Activated CD4-positive, alpha-beta T cell treated with anti-CD3 and anti-CD28 coated beads for 36 hours (primary cell): ENCODE data around the gene GOLGA1. TPM values are rescaled to one million over a fixed set of nuclear protein-coding genes. Genes with fewer than 3 reads are reported as not detected.
A peak's percentile ranks its signal among the peaks of the same experiment; 100 is the strongest.
"Not testable (repeated sequence)": the region's sequence is repeated elsewhere in the genome, so short reads cannot be mapped to it uniquely, and the experiment has no call there.

ENCODE experiments used
- ATAC-seq: fragments of 200-7000 bp; cut with Tn5 transposase; one replicate; pipeline ENCODE4 v1.10.0; 2021; ENCODE audit warnings: mild to moderate bottlenecking, moderate library complexity
- CTCF ChIA-PET: fragments of 350-600 bp; sonication (Branson Sonifier 250); formaldehyde crosslinking; loops from one replicate; lab custom pipeline; 2021; ENCODE audit warnings: antibody characterized with exemption; lab: Charles Lee
- POLR2A ChIA-PET: fragments of 350-600 bp; sonication (Branson Sonifier 250); formaldehyde crosslinking; loops from one replicate; lab custom pipeline; 2021; ENCODE audit warnings: antibody characterized with exemption, inconsistent platforms; lab: Charles Lee
- DNase-seq: peaks from one replicate; pipeline ENCODE4 v3.0.0-alpha.2; 2020
- H3K27ac Mint-ChIP-seq: one replicate; pipeline ENCODE4 v1.8.0; 2021; ENCODE audit warnings: mixed read lengths
- H3K27me3 Mint-ChIP-seq: one replicate; pipeline ENCODE4 v1.8.0; 2021; ENCODE audit warnings: mixed read lengths
- H3K36me3 Mint-ChIP-seq: one replicate; pipeline ENCODE4 v1.8.0; 2021; ENCODE audit warnings: low read depth, mixed read lengths
- H3K4me1 Mint-ChIP-seq: one replicate; pipeline ENCODE4 v1.8.0; 2021; ENCODE audit warnings: mixed read lengths
- H3K4me3 Mint-ChIP-seq: one replicate; pipeline ENCODE4 v1.8.0; 2021; ENCODE audit warnings: mild to moderate bottlenecking, moderate library complexity, mixed read lengths
- H3K9me3 Mint-ChIP-seq: one replicate; pipeline ENCODE4 v1.8.0; 2021; ENCODE audit warnings: low read depth, mixed read lengths
- intact Hi-C, 2 experiments: fragments of 100-400 bp; cut with DNase I in 1 of 2; cut with micrococcal nuclease in 1 of 2; formaldehyde crosslinking; loops; one replicate each; pipeline versions ENCODE4 v1.14.2 to v1.15.1; 2022 to 2024; cut with DNase I, micrococcal nuclease
- total RNA-seq, 2 experiments: library from RNA; stranded (reverse); gene quantifications; one replicate each; pipeline ENCODE4 v1.2.3, GENCODE V29; 2021

The GOLGA1 gene
- total RNA-seq, 2 experiments from 2014 or later: 17.4 to 18.3 TPM

DNA sequence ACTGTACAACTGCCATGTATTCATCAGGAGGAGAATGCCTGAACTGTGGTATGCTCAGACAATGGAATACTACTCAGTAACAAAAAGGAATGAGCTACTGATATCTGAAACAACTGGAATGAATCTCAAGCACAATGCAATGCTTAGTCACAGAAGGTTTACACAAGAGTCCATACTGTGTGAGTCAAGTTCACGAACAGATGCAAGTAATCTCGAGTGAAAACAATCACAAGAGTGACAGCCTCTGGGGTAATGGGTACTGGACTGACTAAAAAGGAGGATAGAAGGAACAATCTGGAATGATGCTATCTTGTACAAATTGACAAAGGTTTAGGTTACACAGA lies 19.5 kb upstream of the GOLGA1 start:
- ChIA-PET POLR2A (no interaction called here), CTCF (no interaction called here)
- no peak for ATAC-seq
- intact Hi-C loops: no loop called here
- H3K36me3 Mint-ChIP-seq: no peaks in the 10 kb centered on the region
- H3K27me3 Mint-ChIP-seq: no peaks in the 10 kb centered on the region
- no peaks in the 10 kb centered on the region for H3K9me3 Mint-ChIP-seq
- no peak for DNase-seq
- peaks cover 17% of the 10 kb centered on the region for H3K4me1 Mint-ChIP-seq
- H3K27ac Mint-ChIP-seq: no peak overlapping the region
- H3K4me3 Mint-ChIP-seq: no peak overlapping the region

DNA sequence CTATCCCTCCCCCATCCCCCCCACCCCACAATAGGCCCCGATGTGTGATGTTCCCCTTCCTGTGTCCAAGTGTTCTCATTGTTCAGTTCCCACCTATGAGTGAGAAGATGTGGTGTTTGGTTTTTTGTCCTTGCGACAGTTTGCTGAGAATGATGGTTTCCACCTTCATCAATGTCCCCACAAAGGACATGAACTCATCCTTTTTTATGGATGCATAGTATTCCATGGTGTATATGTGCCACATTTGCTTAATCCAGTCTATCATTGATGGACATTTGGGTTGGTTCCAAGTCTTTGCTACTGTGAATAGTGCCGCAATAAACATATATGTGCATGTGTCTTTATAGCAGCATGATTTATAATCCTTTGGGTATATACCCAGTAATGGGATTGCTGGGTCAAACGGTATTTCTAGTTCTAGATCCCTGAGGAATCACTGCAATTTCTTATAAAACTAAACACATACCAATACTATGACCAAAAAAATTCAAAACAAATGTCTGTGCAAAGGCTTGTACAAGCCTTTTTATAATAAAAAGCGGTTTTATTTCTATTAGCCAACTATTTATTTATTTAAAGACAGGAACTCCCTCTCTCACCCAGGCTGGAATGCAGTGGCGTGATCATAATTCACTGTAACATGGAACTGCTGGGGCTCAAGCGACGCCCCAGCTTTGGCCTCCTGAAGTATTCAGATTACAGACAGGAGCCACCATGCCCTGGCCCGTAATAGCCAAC lies 19.0 kb upstream of the GOLGA1 start:
- H3K27ac Mint-ChIP-seq, H3K36me3 Mint-ChIP-seq, CTCF ChIA-PET, DNase-seq, H3K27me3 Mint-ChIP-seq, intact Hi-C loops, POLR2A ChIA-PET, H3K4me3 Mint-ChIP-seq, H3K9me3 Mint-ChIP-seq, ATAC-seq: not testable (repeated sequence)
- H3K4me1 Mint-ChIP-seq: peaks cover 12% of the 10 kb centered on the region

DNA sequence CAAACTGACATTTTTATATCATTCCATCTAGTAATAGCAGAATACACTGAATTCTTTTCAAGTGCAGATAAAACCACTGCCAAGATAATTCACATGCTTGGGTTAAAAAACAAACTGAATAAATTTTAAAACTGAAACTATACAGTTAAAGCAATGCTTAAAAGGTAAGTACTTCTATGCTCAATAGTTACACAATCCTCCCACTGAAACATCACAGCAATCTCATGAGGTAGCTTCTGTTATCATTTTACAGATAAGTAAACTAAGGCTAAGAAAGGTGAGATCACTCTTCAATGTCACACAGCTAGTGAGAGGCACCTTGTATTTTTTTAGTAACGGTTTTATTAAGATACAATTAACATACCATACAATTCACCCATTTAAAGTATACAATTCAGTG lies 13.4 kb upstream of the GOLGA1 start:
- Mint-ChIP-seq H3K36me3 (peaks cover 2% of the 10 kb centered on the region), H3K4me1 (no peaks in the 10 kb centered on the region), H3K27me3 (no peaks in the 10 kb centered on the region), H3K27ac (no peak overlapping the region), H3K4me3 (no peak overlapping the region), H3K9me3 (no peaks in the 10 kb centered on the region)
- ATAC-seq (no peak), DNase-seq (no peak)
- intact Hi-C loops: no loop called here
- ChIA-PET CTCF (no interaction called here), POLR2A (no interaction called here)

DNA sequence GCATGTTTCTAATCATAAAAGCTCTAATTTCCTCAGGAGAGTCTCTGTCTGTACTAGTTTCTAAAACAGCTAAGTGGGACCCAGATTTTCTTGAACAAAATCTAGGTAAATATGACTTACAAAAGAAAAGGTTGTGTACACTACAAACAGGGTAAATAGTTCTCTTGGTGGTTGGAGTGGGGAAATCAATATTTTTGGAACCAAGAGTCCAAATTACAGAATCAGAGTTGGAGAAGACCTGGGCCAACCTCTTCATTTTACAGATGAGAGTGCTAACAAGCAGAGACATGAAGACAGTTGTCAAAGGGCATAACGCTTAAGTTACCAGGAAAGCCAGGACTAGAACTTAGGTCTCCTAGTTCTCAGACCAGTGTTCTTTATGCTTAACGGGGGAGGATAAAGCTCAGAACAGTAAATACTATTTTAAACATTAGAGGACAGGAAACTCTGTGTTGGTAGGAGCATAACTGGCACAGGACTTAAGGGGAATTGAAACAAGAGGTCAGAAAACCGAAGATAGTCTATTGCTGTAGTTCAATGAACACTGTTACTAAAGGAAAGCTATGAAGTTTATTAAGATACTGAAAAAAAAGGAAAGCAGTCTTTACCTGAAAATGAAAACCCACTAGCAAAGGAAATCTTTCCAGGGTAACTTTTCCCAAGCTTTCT lies 9.3 kb upstream of the GOLGA1 start:
- intact Hi-C loops: no loop called here
- no peak for ATAC-seq
- CTCF ChIA-PET: interaction anchor here (0.6 kb wide), 1 partner anchor 1089 kb away, joined by 4 read pairs; no protein-coding TSS in a partner anchor
- H3K36me3 Mint-ChIP-seq: peaks cover 2% of the 10 kb centered on the region
- H3K4me3 Mint-ChIP-seq: no peak overlapping the region
- no peaks in the 10 kb centered on the region for H3K9me3 Mint-ChIP-seq
- no peaks in the 10 kb centered on the region for H3K27me3 Mint-ChIP-seq
- H3K27ac Mint-ChIP-seq: no peak overlapping the region
- POLR2A ChIA-PET: no interaction called here
- no peak for DNase-seq
- H3K4me1 Mint-ChIP-seq: no peaks in the 10 kb centered on the region

DNA sequence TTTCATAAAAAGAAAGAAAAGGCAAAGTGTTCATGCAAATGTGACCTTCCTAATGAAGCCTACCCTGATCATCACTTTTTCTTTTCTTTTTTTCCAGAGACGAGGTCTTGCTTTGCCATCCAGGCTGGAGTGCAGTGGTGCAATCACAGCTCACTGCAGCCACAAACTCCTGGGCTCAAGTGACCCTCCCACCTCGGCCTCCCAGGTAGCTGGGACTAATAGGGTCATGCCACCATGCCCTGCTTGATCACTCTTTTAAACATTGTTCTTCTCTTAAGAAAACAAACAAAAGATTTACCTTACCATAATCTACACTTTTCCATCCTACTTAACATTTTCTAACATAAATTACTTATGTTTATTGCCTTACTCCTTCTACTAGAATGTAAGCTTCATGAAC lies 8.5 kb upstream of the GOLGA1 start:
- intact Hi-C loops: no loop called here
- ChIA-PET CTCF (no interaction called here), POLR2A (no interaction called here)
- Mint-ChIP-seq H3K4me3 (no peak overlapping the region), H3K4me1 (no peaks in the 10 kb centered on the region), H3K36me3 (peaks cover 2% of the 10 kb centered on the region), H3K27ac (no peak overlapping the region), H3K9me3 (no peaks in the 10 kb centered on the region), H3K27me3 (no peaks in the 10 kb centered on the region)
- DNase-seq: no peak
- ATAC-seq: no peak

DNA sequence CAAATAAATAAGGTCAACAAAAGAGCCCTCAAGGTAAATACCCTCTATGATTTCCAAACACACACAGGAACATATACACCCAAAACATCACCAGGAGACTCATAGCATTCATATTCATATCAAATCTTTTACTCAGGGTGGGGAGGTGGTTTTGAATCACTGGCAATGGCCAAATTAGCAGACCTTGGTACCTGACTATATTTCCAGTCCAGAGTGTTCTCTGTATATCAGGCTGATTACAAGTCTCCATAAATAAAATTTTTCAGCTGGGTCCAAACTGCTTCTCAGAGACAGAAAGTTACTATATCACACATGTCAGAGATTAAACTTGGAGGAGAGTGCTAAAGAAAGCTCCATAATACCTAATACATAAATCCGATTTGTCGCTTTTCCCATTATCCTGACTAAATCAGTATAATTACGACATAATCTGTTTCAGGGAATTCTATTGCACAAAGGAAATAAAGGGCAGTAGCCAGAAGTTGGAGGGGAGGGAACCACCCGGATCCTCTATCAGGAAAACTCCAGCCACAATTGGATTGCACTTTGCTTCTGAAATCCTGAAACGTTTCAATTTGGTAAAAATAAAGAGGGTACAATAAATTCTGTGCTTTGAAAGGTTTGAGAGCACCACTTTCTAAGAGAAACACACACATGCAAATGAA lies 7.0 kb upstream of the GOLGA1 start:
- ChIA-PET CTCF (interaction anchor here (1.5 kb wide), 1 partner anchor 13 kb away, joined by 3 read pairs; no protein-coding TSS in a partner anchor), POLR2A (interaction anchor here (0.6 kb wide), 1 partner anchor 243 kb away, joined by 3 read pairs; no protein-coding TSS in a partner anchor)
- DNase-seq (no peak), ATAC-seq (no peak)
- Mint-ChIP-seq H3K36me3 (peaks cover 2% of the 10 kb centered on the region), H3K27ac (no peak overlapping the region), H3K9me3 (no peaks in the 10 kb centered on the region), H3K27me3 (no peaks in the 10 kb centered on the region), H3K4me1 (no peaks in the 10 kb centered on the region), H3K4me3 (no peak overlapping the region)
- intact Hi-C loops: no loop called here

DNA sequence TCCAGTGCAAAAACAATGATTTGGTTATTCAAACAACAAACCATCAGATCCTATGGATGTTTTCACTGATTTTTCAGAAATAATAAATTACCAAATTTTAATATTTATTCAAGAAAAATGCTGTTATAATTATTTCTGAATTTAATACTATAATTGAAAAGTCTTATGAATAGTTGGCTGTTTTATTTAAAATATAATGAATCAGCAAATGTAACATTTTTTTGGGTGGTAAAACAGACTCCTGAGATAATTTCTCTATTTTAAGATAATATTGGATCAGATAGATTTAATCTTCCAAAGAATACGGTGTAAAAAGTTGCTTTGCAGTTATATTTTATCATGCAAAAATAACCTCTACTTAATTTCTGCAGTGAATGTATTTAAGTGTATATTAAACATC lies 5.3 kb upstream of the GOLGA1 start:
- ChIA-PET CTCF (no interaction called here), POLR2A (no interaction called here)
- Mint-ChIP-seq H3K4me3 (no peak overlapping the region), H3K4me1 (peaks cover 5% of the 10 kb centered on the region), H3K36me3 (peaks cover 5% of the 10 kb centered on the region), H3K9me3 (no peaks in the 10 kb centered on the region), H3K27ac (no peak overlapping the region), H3K27me3 (no peaks in the 10 kb centered on the region)
- ATAC-seq (no peak), DNase-seq (no peak)
- intact Hi-C loops: no loop called here

DNA sequence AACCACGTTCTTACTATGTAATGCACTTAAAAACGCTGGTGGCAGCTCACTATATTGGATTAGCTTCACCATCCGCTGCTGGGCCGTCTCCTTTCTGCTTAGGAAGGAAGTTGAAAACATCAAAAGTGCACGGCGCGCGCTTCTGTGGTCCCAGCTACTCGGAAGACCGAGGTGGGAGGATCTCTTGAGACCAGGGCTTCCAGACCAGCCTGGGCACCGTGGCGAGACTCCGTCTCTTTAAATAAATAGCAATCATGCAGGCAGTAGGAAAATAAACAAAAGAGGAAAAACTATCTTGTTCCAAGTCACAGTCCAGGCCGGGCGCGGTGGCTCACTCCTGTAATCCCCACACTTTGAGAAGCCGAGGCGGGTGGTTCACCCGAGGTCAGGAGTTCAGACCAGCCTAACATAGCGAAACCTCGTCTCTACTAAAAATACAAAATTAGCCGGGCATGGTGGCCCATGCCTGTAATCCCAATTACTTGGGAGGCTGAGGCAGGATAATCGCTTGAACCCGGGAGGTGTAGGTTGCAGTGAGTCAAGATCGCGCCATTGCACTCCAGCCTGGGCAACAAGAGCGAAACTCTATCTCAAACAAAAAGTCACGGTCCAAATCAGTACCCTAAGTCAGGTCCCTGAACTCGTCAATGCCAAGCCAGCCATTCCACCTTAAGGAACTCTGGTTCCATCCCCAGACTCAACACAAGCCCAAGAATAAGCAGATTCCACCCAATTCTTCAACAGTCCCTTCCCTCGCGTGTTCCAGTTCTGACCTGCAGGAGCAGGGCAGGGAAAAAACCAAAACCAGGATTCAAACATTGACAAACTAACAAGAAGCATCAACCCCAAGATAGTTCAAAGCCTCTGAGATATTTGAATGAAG lies 1.0 kb upstream of the GOLGA1 start:
- intact Hi-C loops: loop anchor here (1.0 to 5.0 kb wide), 13 partner anchors 23 to 805 kb away; partner anchors contain the start of genes PPP6C (in 2 of the 2), SCAI (in 2 of the 2), ARPC5L (in 1 of the 2) and GAPVD1 (in 1 of the 2)
- POLR2A ChIA-PET: interaction anchor here (0.6 to 0.8 kb wide), 2 partner anchors 72 to 83 kb away, joined by 4 read pairs; no protein-coding TSS in a partner anchor
- CTCF ChIA-PET: interaction anchor here (0.7 to 1.2 kb wide), 3 partner anchors 12 to 202 kb away, joined by 3 to 6 read pairs (median 3); partner anchors contain the start of gene SCAI
- peak overlapping the region; percentile 93 for H3K4me3 Mint-ChIP-seq
- DNase-seq: peak; percentile 79
- H3K4me1 Mint-ChIP-seq: peaks cover 20% of the 10 kb centered on the region
- H3K27ac Mint-ChIP-seq: peak overlapping the region; percentile 99
- H3K27me3 Mint-ChIP-seq: no peaks in the 10 kb centered on the region
- no peaks in the 10 kb centered on the region for H3K9me3 Mint-ChIP-seq
- peaks cover 16% of the 10 kb centered on the region for H3K36me3 Mint-ChIP-seq
- peak; percentile 47 for ATAC-seq

DNA sequence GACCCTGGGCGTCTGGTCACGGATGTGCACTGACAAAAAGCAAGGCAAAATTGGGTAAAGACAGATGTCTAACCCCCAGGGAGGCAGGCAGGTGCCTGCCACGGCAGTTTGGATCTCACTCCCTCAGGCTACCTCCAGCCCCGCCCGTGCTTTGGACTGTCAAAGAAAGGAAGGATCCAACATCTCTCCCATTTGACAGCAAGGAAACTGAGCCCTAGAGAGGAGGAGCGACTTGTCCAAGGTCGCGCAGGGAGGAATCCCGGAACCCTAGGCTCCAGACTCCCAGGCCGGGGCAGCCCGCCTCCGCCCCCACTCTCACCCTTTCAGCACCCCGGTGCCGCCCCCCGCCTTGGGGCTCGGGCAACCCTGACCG lies 376 bp downstream of the GOLGA1 start:
- ATAC-seq (peak; percentile 45), DNase-seq (no peak)
- Mint-ChIP-seq H3K4me1 (peaks cover 20% of the 10 kb centered on the region), H3K36me3 (peaks cover 25% of the 10 kb centered on the region), H3K9me3 (no peaks in the 10 kb centered on the region), H3K4me3 (peak overlapping the region; percentile 93), H3K27me3 (no peaks in the 10 kb centered on the region), H3K27ac (peak overlapping the region; percentile 72)
- ChIA-PET CTCF (no interaction called here), POLR2A (no interaction called here)
- intact Hi-C loops: loop anchor here (2.0 to 5.0 kb wide), 4 partner anchors 24 to 807 kb away; partner anchors contain the start of genes PBX3 (in 1 of the 2) and PPP6C (in 1 of the 2)

DNA sequence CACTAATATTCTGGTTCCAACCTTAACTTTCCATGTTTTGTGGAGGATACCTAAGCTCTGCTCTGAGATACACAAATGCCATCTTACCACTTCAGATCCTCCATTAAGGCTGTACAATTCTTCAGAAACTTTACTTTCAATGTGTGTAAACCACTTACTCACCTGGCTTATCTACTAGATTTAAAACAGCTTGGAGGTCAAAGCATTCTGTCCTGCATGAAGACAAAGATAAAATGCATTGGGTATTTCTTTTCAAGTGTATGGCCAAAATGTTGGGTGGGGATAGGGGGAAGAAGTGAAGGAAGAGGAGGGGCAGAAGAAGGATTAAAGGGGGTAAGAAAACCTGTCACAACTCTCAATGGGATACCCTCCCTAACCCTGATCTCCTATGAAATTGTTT lies 939 bp downstream of the GOLGA1 start:
- H3K4me3 Mint-ChIP-seq: peak overlapping the region; percentile 93
- DNase-seq (no peak), ATAC-seq (no peak)
- no peaks in the 10 kb centered on the region for H3K9me3 Mint-ChIP-seq
- H3K27ac Mint-ChIP-seq: peak overlapping the region; percentile 72
- POLR2A ChIA-PET: no interaction called here
- intact Hi-C loops: loop anchor here (2.0 to 5.0 kb wide), 4 partner anchors 25 to 807 kb away; partner anchors contain the start of genes PBX3 (in 1 of the 2) and PPP6C (in 1 of the 2)
- peaks cover 25% of the 10 kb centered on the region for H3K36me3 Mint-ChIP-seq
- H3K4me1 Mint-ChIP-seq: peaks cover 20% of the 10 kb centered on the region
- no peaks in the 10 kb centered on the region for H3K27me3 Mint-ChIP-seq
- CTCF ChIA-PET: interaction anchor here (0.6 kb wide), 1 partner anchor 202 kb away, joined by 3 read pairs; no protein-coding TSS in a partner anchor
